SHP77 treated with DMSO at 0.1 percent for 48 hours (cell line): ENCODE measurements around the gene ZNF394.
"Not testable (repeated sequence)": the region's sequence is repeated elsewhere in the genome, so short reads cannot be mapped to it uniquely, and the experiment has no call there.

Experiments
- DNase-seq: peaks from one replicate; lab custom pipeline; 2025; lab: John Stamatoyannopoulos, UW

ZNF394 gene

DNA sequence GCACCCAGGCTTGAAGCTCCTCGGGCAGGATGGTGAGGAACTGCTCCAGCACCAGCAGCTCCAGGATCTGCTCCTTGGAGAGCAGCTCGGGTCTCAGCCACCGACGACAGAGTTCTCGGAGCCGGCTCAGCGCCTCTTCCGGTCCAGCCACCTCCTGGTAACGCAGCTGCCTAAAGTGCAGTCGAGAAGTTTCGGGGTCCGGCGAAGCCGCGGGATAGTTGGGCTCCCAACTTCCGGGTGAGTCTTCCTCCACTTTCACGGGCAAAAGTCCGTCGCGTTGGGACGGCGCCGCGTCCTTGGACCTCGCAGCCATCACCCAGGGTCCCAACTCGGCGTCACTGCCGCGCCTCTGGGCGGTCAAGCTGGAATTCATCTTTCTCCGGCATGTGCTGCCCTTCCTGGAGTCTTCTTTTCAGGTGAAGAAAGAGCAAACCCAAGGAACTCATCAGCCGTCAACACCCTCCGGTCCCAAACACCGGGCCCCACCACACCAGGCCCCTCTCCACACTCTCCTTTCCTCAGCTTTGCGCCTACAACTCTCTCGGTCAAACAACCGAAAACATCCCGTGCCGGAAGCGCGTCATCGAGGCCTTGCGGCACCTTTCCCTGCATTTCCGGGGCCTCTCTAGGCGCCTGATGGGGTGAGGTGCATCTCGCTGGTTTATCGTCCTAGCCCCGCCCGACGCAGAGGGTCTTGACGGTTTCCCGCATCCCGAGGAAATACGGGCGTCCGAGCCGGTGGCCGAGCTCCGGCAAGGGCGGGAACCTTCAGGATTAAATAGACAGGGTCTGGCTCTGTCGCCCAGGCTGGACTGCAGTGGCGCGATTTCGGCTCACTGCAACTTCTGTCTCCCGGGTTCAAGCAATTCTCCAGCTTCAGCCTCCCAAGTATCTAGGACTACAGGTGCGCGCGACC, at the start of gene ZNF394:
Gene ZNF394 (minus strand): TSS at position 561 of the 916 bp plus-strand sequence. CDS start 188 bp downstream, at position 373.
- peak; percentile 78 for DNase-seq

DNA sequence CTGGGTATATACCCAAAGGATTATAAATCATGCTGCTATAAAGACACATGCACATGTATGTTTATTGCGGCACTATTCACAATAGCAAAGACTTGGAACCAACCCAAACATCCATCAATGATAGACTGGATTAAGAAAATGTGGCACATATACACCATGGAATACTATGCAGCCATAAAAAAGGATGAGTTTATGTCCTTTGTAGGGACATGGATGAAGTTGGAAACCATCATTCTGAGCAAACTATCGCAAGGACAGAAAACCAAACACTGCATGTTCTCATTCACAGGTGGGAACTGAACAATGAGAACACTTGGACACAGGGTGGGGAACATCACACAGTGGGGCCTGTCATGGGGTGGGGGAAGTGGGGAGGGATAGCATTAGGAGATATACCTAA, 49.5 kb upstream of the ZNF394 start:
- DNase-seq = not testable (repeated sequence)

DNA sequence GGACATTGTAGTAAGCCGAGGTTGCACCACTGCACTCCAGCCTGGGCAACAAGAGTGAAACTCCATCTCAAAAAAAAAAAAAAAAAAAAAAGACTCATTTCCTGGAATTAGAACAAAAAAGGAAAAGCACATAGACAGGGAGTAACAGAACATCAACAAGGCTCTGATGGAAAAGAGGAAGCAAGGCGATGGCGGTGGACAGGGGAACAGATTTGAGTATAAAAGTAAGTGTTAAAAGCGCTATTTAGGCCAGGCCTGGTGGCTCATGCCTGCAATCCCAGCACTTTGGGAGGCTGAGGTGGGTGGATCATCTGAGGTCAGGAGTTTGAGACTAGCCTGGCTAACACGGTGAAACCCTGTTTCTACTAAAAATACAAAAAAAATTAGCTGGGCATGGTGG, 45.2 kb upstream of the ZNF394 start:
- not testable (repeated sequence) for DNase-seq

DNA sequence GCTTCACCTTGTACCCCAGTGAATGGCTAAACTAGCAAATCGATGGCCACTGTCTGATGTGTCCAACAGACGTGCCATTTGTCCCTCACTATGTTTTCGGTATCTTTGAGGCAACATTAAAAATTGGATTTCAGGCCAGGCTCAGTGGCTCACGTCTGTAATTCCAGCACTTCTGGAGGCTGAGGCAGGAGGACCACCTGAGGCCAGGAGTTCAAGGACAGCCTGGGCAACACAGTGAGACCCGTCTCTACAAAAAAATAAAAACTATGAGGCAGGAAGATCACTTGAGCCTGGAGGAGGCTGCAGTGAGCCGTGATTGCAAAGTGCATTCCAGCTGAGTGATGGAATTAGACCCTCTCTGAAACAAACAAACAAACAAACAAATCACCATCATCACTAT, 43.8 kb upstream of the ZNF394 start:
- DNase-seq = no peak

DNA sequence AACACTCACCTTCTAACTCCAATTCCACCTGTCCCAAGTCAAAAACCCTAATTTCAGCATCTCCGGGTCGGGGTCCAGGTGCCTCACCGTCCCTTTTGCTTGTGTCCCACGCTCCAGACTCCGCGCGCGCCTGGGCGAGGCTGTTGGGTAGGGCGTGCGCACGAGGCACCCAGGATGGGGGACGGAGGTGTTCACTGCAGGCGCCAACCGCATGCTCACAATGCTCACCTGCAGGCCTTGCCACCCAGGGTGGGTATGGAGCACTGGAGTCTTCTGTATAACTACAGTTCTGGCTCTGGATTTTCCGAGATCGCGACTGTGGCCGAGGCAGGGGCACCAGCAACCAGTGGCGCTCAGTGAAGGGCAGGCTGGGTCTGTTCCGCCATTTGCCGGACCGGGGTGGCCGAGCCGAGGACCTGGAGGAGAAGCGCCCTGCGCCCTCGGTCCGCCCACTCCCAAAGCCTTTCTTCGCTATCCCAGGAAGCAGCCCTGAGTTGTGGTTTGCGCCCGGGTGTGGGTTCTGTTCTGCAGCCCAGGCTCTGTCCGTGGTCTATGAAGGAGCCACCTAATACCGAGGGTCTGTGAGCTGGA, 43.1 kb upstream of the ZNF394 start:
- no peak for DNase-seq

DNA sequence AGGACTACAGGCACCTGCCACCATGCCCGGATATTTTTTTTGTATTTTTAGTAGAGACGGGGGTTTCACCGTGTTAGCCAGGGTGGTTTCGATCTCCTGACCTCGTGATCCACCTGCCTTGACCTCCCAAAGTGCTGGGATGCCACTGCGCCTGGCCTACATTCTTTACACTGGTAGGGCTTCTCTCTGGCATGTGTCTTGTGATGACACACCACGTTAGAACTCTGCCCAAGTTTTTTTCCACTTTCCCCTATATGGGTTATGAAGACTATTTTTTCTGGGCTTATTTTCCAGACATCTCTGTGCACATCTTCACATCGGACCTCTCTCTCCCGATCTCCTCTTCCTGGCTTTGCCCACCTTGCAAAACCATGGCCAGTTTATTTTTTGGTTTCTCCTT, 41.1 kb upstream of the ZNF394 start:
- DNase-seq = no peak

DNA sequence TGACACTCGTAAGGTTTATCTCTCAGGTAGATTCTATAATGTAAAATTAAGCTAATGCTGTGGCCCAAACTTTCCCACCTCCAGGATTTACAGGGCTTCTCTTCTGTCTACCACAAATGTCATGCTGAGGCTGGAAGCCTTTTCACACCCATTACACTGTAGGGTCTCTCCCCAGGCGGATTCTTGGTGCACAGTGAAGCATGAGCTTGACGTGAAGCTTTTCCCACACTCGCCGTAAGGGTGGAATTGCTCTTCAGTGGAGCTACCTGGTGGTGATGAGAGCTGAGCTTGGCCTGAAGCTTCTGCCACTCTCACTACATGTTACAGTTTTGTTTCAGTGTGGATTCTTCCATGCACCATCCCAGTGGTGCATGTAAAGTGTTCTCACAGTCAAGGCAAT, 40.5 kb upstream of the ZNF394 start:
- DNase-seq = no peak

DNA sequence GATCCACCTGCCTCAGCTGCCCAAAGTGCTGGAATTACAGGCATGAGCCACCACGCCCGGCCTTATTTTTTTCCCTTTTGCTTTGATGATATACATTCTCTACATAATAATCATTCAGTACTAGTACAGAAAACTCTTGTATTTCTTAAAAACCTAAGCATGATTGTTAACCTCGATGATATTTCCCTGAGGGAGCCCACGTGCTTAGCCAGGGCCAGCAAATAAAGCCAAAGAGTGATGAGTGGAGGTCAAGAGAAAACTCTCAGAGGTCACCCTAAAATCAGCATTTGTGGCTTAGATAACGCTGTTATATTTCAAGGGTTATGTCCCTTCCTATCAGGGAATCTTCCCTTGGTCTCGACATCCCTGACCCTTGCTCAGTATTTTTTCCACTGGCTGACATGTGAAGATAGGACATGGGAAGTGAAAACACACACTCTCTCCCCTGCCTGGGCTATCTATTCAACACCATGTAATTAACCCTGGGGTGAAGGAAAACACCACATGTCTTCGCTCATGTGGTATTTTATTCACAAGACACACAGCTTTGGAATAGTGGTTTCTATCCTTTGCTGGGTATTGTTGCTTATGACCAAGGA, 39.2 kb upstream of the ZNF394 start:
- no peak for DNase-seq

DNA sequence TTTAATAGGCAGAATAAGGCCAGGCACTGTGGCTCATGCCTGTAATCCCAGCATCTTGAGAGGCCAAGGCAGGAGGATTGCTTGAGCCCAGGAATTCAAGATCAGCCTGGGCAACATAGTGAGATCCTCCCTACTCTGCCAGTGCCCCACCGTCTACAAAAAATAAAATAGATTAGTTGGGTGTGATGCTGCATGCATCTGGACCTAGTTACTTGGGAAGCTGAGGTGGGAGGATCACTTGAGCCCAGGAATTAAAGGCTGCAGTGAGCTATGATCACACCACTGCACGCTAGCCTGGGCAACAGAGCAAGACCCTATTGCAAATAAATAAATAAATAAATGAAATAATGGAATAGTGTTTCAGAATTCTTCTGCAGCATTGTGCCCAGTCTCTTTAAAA, 35.6 kb upstream of the ZNF394 start:
- no peak for DNase-seq

DNA sequence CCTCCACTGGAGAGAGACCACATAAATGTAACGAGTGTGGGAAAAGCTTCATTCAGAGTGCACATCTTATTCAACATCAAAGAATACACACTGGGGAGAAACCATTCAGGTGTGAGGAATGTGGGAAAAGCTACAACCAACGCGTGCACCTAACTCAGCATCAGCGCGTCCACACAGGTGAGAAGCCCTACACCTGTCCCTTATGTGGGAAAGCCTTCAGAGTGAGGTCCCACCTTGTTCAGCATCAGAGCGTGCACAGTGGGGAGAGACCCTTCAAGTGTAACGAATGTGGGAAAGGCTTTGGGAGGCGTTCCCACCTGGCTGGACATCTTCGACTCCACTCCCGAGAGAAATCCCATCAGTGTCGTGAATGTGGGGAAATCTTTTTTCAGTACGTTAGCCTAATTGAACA, 31.3 kb upstream of the ZNF394 start:
- no peak for DNase-seq

DNA sequence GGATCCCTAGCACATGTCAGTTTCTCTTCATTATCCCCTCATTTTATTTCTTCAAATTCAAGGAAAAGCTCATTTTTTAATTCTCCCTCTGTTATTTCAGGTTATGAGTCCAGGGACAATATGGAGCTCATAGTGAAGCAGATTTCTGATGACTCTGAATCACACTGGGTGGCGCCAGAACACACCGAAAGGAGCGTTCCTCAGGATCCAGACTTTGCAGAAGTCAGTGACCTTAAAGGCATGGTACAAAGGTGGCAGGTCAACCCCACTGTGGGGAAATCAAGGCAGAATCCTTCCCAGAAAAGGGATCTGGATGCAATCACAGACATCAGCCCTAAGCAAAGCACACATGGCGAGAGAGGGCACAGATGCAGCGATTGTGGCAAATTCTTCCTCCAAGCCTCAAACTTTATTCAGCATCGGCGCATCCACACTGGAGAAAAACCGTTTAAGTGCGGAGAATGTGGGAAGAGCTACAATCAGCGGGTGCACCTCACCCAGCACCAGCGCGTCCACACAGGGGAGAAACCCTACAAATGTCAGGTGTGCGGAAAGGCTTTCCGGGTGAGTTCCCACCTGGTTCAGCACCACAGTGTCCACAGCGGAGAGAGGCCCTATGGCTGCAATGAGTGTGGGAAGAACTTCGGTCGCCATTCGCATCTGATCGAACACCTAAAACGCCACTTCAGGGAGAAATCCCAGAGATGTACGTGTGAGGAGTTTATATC, 25.8 kb upstream of the ZNF394 start:
- no peak for DNase-seq

DNA sequence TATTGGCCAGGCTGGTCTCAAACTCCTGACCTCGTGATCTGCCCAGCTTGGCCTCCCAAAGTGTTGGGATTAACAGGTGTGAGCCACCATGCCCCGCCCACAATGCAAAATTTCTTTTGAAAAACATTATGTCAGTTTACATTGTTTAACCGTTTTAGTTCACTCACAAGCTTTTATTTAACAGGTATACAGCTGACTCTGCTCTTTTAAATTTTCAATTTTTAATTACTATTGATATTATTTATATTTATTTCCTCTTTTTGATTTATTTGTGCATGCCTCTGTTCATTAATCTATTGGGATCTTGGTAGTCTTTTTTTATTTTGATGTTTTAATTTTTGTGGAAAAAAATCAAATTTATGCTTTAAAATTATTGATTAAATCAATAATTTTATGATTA, 21.3 kb upstream of the ZNF394 start:
- DNase-seq = no peak

DNA sequence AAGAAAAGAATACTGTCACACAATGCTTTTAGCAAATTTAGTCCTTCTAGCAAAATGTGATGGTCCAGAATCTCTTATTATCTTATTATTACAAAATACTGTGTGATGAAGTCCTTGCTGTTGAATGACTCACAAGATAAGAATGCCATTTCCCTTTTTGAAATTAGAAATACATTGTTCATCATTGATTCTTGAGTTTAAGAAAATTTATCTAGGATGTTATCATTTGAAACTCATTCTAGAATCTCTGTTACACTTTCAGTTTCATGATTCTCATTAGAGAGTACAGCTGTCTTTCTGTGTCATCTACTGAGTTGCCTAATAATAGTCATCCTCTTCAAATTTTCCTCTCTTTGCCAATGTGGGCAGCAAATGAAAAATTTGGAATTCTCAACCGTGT, 14.0 kb upstream of the ZNF394 start:
- no peak for DNase-seq

DNA sequence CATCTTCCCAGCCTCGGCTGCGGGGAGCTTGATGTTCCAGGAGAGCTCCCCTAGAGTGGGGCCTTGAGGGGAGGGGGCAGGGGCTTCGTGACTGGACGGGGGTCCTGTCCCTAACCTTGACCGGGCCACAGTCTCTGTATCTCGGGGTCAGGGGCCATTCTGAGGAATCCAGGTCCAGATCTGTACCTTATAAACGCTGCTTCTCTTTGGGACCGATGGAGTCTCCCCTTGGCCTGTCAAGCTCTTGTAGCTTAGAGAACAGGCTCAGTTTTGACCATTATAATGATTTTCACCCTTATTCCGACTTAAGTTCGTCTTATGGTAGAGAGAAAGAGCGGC, 5.2 kb upstream of the ZNF394 start:
- DNase-seq = no peak

DNA sequence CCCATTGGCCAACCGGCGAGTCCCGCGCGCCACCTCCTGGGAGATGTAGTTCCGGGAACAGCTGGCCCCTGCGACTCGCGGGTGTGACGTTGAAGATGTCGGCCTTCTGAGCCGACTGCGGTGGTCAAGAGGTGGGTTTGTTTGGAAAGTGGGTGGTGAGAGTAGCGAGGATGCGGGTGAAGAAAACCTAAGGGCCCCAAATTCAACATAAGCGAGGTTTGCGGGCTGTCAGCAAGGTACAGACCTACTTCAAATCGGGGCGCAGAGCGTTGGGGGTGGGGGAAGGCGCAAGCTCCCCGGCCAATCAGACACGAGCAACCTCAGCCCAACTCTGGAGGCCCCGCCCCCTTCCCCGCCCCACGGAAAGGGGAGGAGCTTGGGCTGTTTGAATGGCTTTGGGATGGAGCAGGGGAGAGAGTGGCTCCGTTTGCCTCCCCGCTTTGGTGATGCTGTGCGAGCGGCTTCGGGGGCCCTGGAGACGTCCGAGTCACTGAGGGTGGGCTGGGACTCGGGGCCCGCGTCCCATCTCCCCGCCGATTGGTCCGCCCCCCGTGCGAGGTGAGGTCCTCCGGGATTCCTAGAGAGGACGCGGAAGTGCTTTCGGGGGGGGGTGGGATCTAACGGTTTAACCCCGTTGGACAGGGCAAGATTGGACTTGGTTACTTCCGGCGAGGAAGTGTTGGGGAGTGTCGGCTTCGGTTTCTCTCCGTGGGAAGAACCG, 4.7 kb upstream of the ZNF394 start, which contains the start of gene ZKSCAN5:
Gene ZKSCAN5 (plus strand): TSS at position 60 of the 721 bp plus-strand sequence. CDS start 1,383 bp downstream, outside the sequence.
- peak; percentile 90 for DNase-seq

DNA sequence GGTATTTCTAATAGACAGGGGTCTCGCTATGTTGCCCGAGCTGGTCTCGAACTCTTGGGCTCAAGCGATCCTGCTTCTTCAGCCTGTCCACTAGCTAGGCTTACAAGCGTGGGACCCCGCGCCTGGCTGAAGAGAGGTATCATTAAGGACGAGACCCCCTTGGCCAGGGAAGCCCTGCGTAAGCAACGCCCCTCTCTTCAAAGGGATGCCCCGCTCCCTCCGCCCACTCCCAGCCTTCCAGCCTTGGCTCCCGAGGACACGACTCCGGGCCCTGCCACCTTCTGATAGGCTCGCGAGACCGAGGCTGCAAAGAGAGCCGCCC, 4.2 kb upstream of the ZNF394 start:
- no peak for DNase-seq

DNA sequence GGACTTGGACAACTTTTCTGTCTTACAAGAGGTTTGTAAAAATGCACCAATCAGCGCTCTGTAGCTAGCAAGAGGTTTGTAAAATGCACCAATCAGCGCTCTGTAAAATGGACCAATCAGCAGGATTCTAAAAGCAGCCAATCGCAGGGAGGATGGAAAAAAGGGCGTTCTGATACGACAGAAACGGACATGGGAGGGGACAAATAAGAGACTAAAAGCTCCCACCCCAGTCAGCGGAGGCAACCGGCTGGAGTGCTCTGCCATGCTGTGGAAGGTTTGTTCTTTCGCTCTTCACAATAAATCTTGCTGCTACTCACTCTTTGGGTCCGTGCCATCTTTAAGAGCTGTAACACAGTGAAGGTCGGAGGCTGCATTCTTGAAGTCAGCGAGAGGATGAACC, 1.2 kb upstream of the ZNF394 start:
- DNase-seq = not testable (repeated sequence)

DNA sequence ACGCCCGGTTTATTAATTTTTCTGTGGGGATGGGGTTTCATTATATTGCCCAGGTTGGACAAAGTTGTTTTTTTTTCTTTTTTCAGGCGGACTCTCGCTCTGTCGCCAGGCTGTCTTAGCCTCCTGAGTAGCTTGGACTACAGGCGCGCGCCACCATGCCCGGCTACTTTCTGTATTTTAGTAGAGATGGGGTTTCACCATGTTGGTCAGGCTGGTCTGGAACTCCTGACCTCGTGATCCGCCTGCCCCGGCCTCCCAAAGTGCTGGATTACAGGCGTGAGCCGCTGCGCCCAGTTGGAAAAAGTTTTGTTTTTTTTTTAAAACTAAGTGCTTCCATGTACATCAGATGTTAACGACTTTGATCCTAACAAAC, 542 bp upstream of the ZNF394 start:
- no peak for DNase-seq

DNA sequence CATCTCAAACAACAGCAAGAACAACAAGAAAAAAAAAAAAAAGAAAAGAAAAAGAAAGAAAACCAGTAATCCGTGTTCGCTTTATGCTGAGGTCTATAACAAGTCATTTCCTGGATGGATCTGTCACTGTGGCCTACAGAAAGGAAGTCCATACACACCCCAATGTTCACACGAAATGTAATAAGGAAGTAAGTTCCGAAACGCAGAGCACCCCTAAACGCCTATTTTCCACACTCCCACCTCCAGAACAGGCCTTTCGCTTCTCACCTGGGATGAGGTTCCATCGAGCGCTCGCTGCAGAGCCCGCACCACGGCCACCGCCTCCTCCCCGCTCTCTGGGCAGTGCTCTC, 735 bp downstream of the ZNF394 start:
- no peak for DNase-seq

DNA sequence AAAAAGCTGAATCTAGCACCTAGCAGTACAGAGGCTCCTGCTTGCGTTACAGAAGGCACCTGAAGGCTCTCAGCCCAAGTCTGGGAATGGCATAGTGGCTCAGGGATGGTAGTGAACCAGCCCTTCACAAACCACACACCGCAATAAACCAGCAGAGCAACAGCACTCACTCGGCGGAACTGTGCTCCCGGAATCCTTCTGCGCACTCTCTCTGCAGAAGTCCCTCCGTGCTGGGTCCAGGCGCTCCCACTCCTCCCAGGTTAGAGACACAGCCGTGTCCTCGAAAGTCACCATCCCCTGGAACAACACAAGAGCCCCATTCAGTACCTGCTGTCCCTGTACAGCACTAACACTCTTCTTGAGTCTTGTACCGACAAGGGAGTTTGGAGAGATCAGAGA, 1.5 kb downstream of the ZNF394 start:
- no peak for DNase-seq

DNA sequence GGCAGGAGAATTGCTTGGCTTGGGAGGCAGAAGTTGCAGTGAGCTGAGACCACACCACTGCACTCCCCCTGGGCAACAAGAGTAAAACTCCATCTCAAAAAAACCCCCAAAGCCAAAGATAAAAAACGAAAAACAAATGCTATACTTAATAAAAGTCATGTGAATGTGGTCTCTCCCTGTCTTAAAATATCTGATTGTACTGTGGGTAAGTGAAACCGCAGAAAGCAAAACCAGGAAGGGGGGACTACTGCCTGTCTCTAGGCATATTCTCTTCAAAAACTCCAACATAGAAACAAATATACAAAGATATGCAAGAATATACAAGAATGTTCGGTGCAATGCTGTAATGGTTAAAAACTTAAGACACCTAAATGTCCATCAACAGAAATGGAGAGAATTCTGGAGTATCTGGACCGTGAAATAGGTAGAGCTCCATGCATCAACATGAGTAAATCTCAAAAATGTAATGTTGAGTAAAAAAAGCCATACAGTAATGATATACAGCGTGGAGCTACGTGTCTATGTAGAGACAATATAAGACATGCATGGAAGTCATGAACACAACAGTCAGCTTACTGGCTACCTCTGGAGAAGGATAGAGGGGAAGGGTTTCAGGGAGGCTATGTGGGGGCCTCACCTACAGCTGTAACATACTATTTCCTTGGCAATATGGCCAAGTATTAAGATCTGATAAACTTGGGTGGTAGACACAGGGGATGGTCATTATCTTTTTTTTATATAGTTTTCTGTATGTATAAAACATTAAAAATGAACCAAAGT, 2.1 kb downstream of the ZNF394 start:
- DNase-seq = no peak
